CD4-positive, alpha-beta T cell treated with Interleukin-15 for 1 hour (primary cell): ENCODE data around the gene AGBL4.
"Not testable (repeated sequence)": the region's sequence is repeated elsewhere in the genome, so short reads cannot be mapped to it uniquely, and the experiment has no call there.

Source experiments
- DNase-seq: peaks from one replicate; pipeline ENCODE4 v3.0.0-alpha.2; 2020

AGBL4 gene

GRCh38 chr1:48560577-48560976 is 1463.2 kb downstream of the AGBL4 start:
- no peak for DNase-seq

- DNase-seq, result no peak
Observed at GRCh38 chr1:48560116-48560515, 1463.6 kb downstream of the AGBL4 start.

GRCh38 chr1:48558366-48558765 is 1465.4 kb downstream of the AGBL4 start:
- DNase-seq, result no peak

DNA sequence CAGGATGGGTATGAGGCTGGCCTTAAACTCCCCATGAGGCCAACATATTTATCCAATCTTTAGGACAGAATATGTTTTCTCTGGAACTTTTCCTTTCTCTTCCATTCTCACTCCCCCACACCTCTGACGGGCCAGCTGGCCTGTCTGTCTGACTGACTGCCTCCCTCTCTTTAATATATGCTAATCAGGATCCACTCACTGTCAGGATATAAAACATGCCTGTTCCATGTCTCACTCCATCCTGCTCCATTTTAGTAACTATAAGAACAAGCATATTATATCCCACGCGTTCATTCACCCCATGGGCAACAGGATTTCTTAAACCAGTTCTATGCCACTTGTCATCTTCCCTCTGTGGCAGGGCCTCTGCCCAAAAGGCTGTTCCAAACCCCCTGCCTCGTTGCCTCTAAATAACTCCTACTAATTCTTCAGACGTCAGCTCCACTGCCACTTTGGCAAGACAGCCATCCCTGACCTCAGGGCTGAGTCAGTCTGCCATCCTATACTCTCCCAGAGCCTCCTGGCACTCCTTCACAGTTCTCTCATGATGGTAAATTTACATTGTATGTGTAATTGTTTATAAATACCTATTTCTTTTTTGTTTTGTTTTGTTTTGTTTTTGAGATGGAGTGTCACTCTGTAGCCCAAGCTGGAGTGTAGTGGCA is 1467.4 kb downstream of the AGBL4 start:
- DNase-seq, result no peak

- no peak for DNase-seq
Observed at GRCh38 chr1:48555271-48555670, 1468.5 kb downstream of the AGBL4 start.

- DNase-seq, result no peak
Observed at GRCh38 chr1:48552903-48553606, 1470.7 kb downstream of the AGBL4 start.

DNA sequence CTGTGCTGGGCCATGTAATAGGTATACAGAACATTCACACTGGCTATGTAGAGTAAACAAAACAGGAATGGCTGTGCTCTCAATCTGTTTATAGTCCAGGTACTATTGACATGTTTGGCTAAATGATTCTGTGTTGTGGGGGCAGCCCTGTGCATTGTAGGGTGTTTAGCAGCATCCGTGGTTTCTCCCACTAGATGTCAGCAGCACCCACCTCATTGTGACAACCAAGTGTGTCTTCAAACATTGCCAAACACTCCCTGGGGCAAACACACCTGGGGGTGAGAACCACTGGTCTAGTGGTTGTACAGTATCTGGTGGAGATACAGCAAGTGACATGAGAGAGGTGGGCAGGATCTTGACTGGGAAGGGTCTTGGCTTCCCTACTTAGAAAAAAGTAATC is 1471.3 kb downstream of the AGBL4 start:
- DNase-seq, result no peak

DNA sequence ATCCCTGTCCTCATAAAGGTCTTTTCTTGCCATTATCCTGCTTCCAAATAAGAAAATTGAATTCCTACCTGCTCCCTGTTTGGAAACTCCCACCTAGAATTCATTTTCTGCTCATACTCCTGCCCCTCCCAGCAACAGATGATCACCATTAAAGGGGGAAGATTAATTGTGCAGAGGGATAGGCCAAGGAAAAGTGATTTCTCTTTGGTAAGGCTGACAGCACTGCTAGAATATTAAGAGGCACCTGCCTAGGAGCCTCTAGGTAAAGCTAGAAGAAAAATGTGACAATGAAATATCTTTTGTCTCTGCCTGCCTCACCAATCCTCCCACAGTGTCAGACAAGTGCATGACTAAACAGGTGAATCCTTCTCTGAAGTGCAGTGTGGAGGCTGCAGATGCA is 1474.8 kb downstream of the AGBL4 start:
- DNase-seq, result no peak

GRCh38 chr1:48547561-48548220 is 1476.1 kb downstream of the AGBL4 start:
- no peak for DNase-seq

GRCh38 chr1:48543854-48544253 is 1479.9 kb downstream of the AGBL4 start:
- no peak for DNase-seq

DNA sequence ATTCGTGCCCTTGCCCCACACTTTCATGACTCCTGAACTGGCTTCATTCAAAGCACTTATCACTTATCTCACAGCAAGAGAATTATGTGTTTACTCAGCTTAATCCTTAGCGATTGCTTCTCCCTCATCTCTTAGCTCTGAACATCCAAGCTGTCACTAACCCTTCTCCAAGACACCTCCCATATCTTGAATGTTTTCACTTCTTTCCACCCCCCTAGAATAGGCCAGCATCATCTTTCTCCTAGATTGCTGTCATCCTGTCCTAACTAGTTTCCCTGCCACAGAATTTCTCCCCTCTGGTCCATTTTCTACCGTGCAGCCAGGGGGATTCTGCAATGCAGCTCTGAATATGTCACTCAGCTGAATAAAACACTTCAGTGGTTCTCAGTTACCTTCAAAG is 1483.2 kb downstream of the AGBL4 start:
- DNase-seq, result no peak

DNA sequence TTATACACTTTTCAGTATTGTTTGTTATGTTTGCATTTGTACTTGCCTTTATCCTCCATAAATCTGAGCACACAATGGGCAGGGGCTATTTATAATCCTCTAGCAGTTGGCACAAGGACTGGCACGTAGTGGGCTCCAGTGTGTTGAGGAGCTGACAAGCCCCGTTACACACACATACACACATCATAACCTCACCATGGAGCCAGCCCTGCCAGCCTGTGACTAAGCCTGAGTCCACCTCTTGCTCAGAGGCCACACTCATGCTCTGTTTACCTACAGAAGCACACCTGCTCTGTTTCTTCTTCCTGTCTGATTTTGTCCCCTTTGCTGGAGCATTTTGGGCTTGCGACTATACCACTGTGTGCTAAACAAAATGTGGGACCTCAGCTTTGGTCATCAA is 1487.3 kb downstream of the AGBL4 start:
- DNase-seq, result no peak

DNA sequence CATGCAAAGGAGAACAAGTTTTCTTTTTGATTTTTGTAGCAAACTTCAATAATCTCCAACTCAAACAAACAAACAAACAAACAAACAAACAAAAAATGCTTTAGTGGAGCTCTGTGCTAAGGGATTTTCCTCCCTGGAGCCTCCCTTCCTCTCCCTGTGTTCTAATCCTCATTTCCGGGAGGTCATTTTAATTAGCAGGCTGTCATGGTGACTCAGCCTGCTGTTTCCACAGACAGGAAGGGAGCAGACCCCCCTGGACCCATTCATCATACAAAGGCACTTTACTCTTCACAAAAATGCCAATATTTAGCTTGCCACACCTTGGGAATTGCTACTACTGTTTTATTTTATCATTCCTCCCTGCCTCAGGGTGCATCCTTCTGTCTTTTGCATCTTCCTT is 1490.8 kb downstream of the AGBL4 start:
- no peak for DNase-seq

DNA sequence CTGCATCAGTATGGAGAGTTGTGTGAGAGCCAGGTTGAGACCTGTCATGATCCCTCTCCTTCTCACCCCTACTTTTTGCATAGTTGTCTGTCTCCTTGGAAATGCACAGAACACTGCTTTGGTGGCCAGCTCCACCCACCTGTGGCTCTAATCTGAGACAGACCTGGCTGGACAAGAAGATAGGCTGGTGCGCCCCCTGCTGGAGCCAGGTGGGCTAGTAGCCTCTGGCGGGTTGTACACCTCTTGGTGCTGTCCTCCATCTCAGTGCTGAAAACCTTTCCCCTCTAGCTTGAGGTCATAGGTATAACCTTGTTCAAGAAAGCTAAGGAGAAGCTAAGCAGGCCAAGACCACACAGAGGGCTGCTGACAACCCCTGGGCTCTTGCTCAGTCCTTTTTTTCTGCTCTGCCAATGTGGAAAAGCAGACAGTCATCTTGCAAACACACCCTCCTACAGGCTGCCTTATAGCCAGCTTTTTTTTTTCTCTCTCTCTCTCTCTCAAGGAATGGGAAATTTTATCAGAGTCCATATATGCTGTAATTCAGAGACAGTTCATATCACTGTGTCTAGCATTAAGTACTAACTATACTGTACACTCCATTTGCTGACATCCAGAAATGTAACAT is 1492.9 kb downstream of the AGBL4 start:
- DNase-seq, result no peak

- DNase-seq, result no peak
Observed at GRCh38 chr1:48527051-48527450, 1496.7 kb downstream of the AGBL4 start.

- no peak for DNase-seq
Observed at GRCh38 chr1:48526008-48526710, 1497.6 kb downstream of the AGBL4 start.

DNA sequence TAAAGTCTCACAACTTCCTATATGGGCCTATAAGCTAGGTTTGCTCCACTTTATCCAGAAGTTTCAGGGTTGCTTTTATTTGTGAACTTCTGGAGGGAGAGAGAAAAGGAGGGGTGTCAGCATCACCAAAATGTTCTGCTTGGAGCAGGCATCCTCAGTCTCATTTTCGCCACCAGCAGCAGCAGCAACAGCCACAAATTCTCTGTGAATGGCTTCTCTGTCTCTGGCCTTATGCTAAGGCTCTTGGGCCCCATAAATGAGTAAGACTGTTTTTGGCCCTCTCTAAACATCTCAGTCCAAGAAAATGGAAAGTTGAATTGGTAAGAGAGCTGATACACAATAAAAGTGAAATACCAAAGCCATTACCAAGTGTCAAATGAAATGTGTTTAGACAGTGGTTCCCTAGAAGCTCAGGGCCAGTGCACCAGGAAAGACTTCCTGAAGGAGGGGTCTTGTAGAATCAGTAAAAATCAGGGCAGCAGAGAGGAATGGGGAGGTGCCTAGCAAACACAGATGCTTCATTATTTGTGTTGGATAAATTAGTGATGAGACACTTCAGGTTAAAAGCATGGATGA is 1498.8 kb downstream of the AGBL4 start:
- no peak for DNase-seq

DNA sequence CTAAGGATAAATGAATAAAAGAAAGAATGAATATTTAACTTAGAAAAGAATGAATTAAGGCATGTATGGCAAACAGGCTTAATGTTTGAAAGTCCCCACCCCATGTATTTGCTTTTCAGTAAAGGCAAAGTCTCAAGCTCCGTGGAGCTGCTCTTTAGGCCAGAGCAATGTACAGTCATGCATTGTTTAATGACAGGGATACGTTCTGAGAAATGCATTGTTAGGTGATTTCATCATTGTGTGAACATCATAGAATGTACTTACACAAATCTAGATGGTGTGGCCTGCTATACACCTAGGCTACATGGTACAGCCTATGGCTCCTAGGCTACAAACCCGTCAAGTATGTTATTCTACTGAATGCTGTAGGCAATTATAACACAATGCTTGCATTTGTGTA is 1500.2 kb downstream of the AGBL4 start:
- no peak for DNase-seq

GRCh38 chr1:48519896-48520295 is 1503.9 kb downstream of the AGBL4 start:
- DNase-seq, result not testable (repeated sequence)

- no peak for DNase-seq
Observed at GRCh38 chr1:48506870-48507269, 1516.9 kb downstream of the AGBL4 start.

DNA sequence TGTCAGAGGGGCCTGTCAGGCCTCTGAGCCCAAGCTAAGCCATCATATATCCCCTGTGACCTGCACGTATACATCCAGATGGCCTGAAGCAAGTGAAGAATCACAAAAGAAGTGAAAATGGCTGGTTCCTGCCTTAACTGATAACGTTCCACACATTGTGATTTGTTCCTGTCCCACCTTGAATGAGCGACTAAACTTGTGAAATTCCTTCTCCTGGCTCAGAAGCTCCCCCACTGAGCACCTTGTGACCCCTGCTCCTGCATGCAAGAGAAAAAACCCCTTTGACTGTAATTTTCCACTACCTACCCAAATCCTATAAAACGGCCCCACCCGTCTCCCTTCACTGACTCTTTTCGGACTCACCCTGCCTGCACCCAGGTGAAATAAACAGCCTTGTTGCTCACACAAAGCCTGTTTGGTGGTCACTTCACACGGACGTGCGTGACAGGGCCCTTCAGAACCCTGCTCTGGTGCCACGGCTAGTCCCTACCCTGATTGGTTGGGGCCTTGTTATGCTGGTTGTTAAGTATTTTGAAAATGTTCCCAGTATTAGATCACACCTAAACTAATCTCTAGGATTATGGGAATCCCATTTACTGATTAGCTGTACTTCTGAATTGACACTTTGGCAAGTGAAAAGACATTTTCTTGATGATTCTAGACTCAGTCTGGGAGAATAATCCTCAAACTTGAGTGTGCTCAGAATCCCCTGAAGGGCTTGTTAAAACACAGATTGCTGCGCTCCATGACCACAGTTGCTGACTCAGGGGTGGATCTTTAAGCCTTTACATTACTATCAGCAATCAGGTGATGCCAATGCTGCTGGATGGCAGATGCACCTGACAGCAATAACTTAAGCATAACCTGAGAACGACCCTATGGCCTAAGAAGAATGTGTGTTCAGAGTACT is 1523.0 kb downstream of the AGBL4 start:
- DNase-seq, result no peak
